PC-3 (cell line): Measurements from ENCODE around the gene FCRL6.

Experiments used
- CTCF ChIP-seq: fragments of 300-600 bp; sonication (generic); conservative IDR thresholded peaks from 2 replicates; pipeline ENCODE4 v1.5.1; 2017; ENCODE audit warnings: antibody characterized with exemption, low read depth, mild to moderate bottlenecking, low read length
- EZH2 ChIP-seq: fragments of 300-600 bp; sonication (generic); IDR thresholded peaks from one replicate; pipeline ENCODE4 v1.6.1; 2017; ENCODE audit warnings: antibody characterized with exemption, mild to moderate bottlenecking, low read length; ENCODE audit not compliant: unreplicated experiment
- EZH2phosphoT487 ChIP-seq: fragments of 300-600 bp; sonication (generic); IDR thresholded peaks from 2 replicates; pipeline ENCODE4 v1.6.1; 2018; ENCODE audit warnings: mild to moderate bottlenecking, antibody characterized with exemption, low read length, borderline replicate concordance

GRCh38 chr1:159779403-159779851 lies 22.7 kb upstream of the FCRL6 start:
- TF ChIP-seq CTCF = no peak
- no peak for TF ChIP-seq EZH2
- no peak for TF ChIP-seq EZH2phosphoT487
